GM12878 (cell line): ENCODE measurements around the gene PRKG1. TPM values are rescaled to one million over a fixed set of nuclear protein-coding genes. Genes with fewer than 3 reads are reported as not detected.

ENCODE experiments used
- ATAC-seq: fragments of 200-7000 bp; cut with Tn5 transposase; 3 replicates; pipeline ENCODE4 v1.9.1; 2020; ENCODE audit warnings: mild to moderate bottlenecking, moderate library complexity
- BruUV-seq: library from RNA; stranded (reverse); fragments of 400-500 nt; replicated peaks from 2 replicates; lab custom pipeline; 2021; lab: Mats Ljungman, UMichigan
- CTCF ChIA-PET: fragments of 300-600 bp; sonication (Branson Sonifier 250); formaldehyde crosslinking; extraction: SDS; loops from one replicate; lab custom pipeline; 2021; ENCODE audit warnings: inconsistent platforms; lab: Yijun Ruan, JAX
- POLR2A ChIA-PET: fragments of 350-600 bp; formaldehyde crosslinking; extraction: SDS; loops from one replicate; lab custom pipeline; 2021; ENCODE audit warnings: inconsistent platforms; lab: Charles Lee
- RAD21 ChIA-PET: fragments of 300-600 bp; sonication (Branson Sonifier 250); formaldehyde crosslinking; loops from one replicate; lab custom pipeline; 2023; ENCODE audit warnings: antibody characterized with exemption; ENCODE audit not compliant: unreplicated experiment; lab: Charles Lee
- SMC1A ChIA-PET: fragments of 300-600 bp; sonication (Branson Sonifier 250); formaldehyde crosslinking; loops from one replicate; lab custom pipeline; 2023; ENCODE audit not compliant: unreplicated experiment, uncharacterized antibody; lab: Charles Lee
- DNase-seq: peaks from one replicate; pipeline ENCODE4 v3.0.0-alpha.2; 2011; ENCODE audit warnings: low read depth, low spot score
- FAIRE-seq: peaks from 3 replicates; lab custom pipeline; 2011; peaks lifted over from hg19 to GRCh38; lab: Jason Lieb, UNC
- H2AFZ ChIP-seq: 2 replicates; pipeline ENCODE4 v1.6.0; 2011; ENCODE audit warnings: low read depth, low read length, control low read depth; ENCODE audit not compliant: control insufficient read depth
- H3K27ac ChIP-seq: 2 replicates; pipeline ENCODE4 v1.5.1; 2011; ENCODE audit warnings: control low read depth; ENCODE audit not compliant: control insufficient read depth, insufficient read depth
- H3K27me3 ChIP-seq, 2 experiments: replicated peaks in 1 of 2; 2 replicates each; pipeline versions ENCODE4 v1.6.0 to v1.6.1; 2011; ENCODE audit warnings: low read length in 1 of 2; ENCODE audit not compliant: control insufficient read depth in 2 of 2, insufficient read depth in 2 of 2
- H3K36me3 ChIP-seq, 2 experiments: 2 replicates each; pipeline ENCODE4 v1.5.1; 2011; ENCODE audit warnings: low read length in 1 of 2; ENCODE audit not compliant: control insufficient read depth in 2 of 2, insufficient read depth in 2 of 2
- H3K4me1 ChIP-seq: 2 replicates; pipeline ENCODE4 v1.6.1; 2011; ENCODE audit warnings: mild to moderate bottlenecking, low read length, moderate library complexity, mixed read lengths; ENCODE audit not compliant: control insufficient read depth, insufficient read depth
- H3K4me2 ChIP-seq: 2 replicates; pipeline ENCODE4 v1.6.0; 2011; ENCODE audit warnings: control low read depth; ENCODE audit not compliant: control insufficient read depth, insufficient read depth
- H3K4me3 ChIP-seq: fragments of 200-600 bp; sonication (generic); 2 replicates; pipeline ENCODE4 v1.5.1; 2016
- H3K79me2 ChIP-seq: 2 replicates; pipeline ENCODE4 v1.6.0; 2011; ENCODE audit warnings: low read length; ENCODE audit not compliant: control insufficient read depth, insufficient read depth
- H3K9ac ChIP-seq: 2 replicates; pipeline ENCODE4 v1.8.0; 2011; ENCODE audit warnings: low read length, control low read depth, mixed read lengths; ENCODE audit not compliant: control insufficient read depth, insufficient read depth
- H3K9me3 ChIP-seq: replicated peaks from 3 replicates; pipeline ENCODE4 v1.5.1; 2011; ENCODE audit warnings: mild to moderate bottlenecking, low read length; ENCODE audit not compliant: control insufficient read depth, insufficient read depth
- H4K20me1 ChIP-seq: 2 replicates; pipeline ENCODE4 v1.6.0; 2011; ENCODE audit not compliant: control insufficient read depth, insufficient read depth
- CHD2 ChIP-seq: IDR thresholded peaks from 2 replicates; pipeline ENCODE4 v1.6.1; 2011; ENCODE audit warnings: low read depth, low read length, improper control_type of control experiment, borderline replicate concordance
- MTA3 ChIP-seq: IDR thresholded peaks from 2 replicates; pipeline ENCODE4 v1.6.1; 2012; ENCODE audit warnings: low read length, inconsistent platforms, borderline replicate concordance
- MYC ChIP-seq: IDR thresholded peaks from 2 replicates; pipeline ENCODE4 v1.6.1; 2011; ENCODE audit warnings: mild to moderate bottlenecking, low read length, moderate library complexity, inconsistent platforms; ENCODE audit not compliant: insufficient read depth, insufficient replicate concordance, insufficient read length, severe bottlenecking
- NBN ChIP-seq: fragments of 450-650 bp; IDR thresholded peaks from 2 replicates; pipeline ENCODE4 v1.6.1; 2016
- PAX8 ChIP-seq: fragments of 450-650 bp; IDR thresholded peaks from 2 replicates; pipeline ENCODE4 v1.6.1; 2017; ENCODE audit warnings: mild to moderate bottlenecking, moderate library complexity
- POU2F2 ChIP-seq: IDR thresholded peaks from 3 replicates; pipeline ENCODE4 v1.6.1; 2011; ENCODE audit warnings: low read depth, mild to moderate bottlenecking, low read length, borderline replicate concordance
- RBBP5 ChIP-seq: fragments of 200-600 bp; sonication (generic); conservative IDR thresholded peaks from 2 replicates; pipeline ENCODE4 v1.6.1; 2016
- ZBTB11 ChIP-seq: fragments of 450-650 bp; formaldehyde crosslinking; IDR thresholded peaks from 2 replicates; pipeline ENCODE4 v1.5.0; 2022; ENCODE audit warnings: mild to moderate bottlenecking, missing genetic modification characterization
- WGBS: methylation state at CpG from one replicate; pipeline ENCODE4 v1.1.6; 2016; ENCODE audit warnings: low lambda C conversion rate; ENCODE audit not compliant: insufficient replicate concordance, insufficient coverage; ENCODE audit errors: missing lambda C conversion rate; 5-methylcytosine and 5-hydroxymethylcytosine counted together
- in situ Hi-C: fragments of 300-500 bp; cut with MboI; formaldehyde crosslinking; loops from 9 replicates; pipeline ENCODE4 v1.14.3; 2018; ENCODE audit warnings: mixed read lengths
- intact Hi-C: fragments of 100-400 bp; cut with micrococcal nuclease; formaldehyde crosslinking; loops from one replicate; pipeline ENCODE4 v1.14.2; 2022; ENCODE audit not compliant: unreplicated experiment
- polyA plus RNA-seq, 11 experiments: library from polyadenylated mRNA; depleted of rRNA in 4 of 11; unstranded in 6 of 11; stranded (reverse) in 5 of 11; fragments of >200 nt; fragmentation: Nextera tagmentation in 4 of 11; fragmentation: Illumina TruSeq in 1 of 11; extraction: Ambion mirVana in 4 of 11; extraction: Trizol in 1 of 11; gene quantifications; 1 replicate in 1 of 11; 2 replicates in 10 of 11; pipeline versions ENCODE4 v1.2.1 to v1.2.3, GENCODE V29; 2011 to 2016; ENCODE audit warnings: inconsistent platforms in 2 of 11, missing spikeins in 2 of 11, low read depth in 1 of 11
- total RNA-seq, 4 experiments: library from RNA; depleted of rRNA in 3 of 4; stranded (reverse); fragments of >200 nt in 3 of 4; fragmentation: Illumina TruSeq in 1 of 4; extraction: Trizol in 1 of 4; gene quantifications; 2 replicates each; pipeline versions ENCODE4 v1.2.1 to v1.2.3, GENCODE V29; 2013 to 2021

Gene PRKG1
- total and polyA plus RNA-seq, 10 of the 15 experiments (the other 5 are each of a cell fraction or from before 2014, with no cell fraction given): 0.04 to 0.05 TPM; not detected in 8

- in situ Hi-C loops: no loop called here
- FAIRE-seq: no peak
These were observed 395.4 kb downstream of the PRKG1 start for GRCh38 chr10:51469686-51470085.

More at GRCh38 chr10:51469686-51470085, 395.4 kb downstream of the PRKG1 start:
- intact Hi-C loops: no loop called here
- H2AFZ ChIP-seq: no peak overlapping the region
- RAD21 ChIA-PET: no interaction called here
- H4K20me1 ChIP-seq: no peaks in the 10 kb centered on the region
- SMC1A ChIA-PET: no interaction called here
- POLR2A ChIA-PET: no interaction called here
- no peak for ATAC-seq
- WGBS: 15% methylated on average over 2 of the region's 2 CpGs
- no peaks in the 10 kb centered on the region for H3K36me3 ChIP-seq
- H3K9ac ChIP-seq: no peak overlapping the region
- no peaks in the 10 kb centered on the region for H3K9me3 ChIP-seq
- H3K27ac ChIP-seq: no peak overlapping the region
- no TSS peak for BruUV-seq
- no peak overlapping the region for H3K4me3 ChIP-seq
- CTCF ChIA-PET: no interaction called here
- H3K27me3 ChIP-seq: no peaks in the 10 kb centered on the region
- no peaks in the 10 kb centered on the region for H3K79me2 ChIP-seq
- H3K4me2 ChIP-seq: no peak overlapping the region
- TF ChIP-seq MYC (no peak), PAX8 (no peak), MTA3 (no peak), POU2F2 (no peak), CHD2 (no peak), NBN (no peak), RBBP5 (no peak), ZBTB11 (CRISPR knock-in tag) (no peak)
- H3K4me1 ChIP-seq: no peaks in the 10 kb centered on the region
- no peak for DNase-seq
